ENCODE results near the gene PDE3B. TPM values are rescaled to one million over a fixed set of nuclear protein-coding genes. Genes with fewer than 3 reads are reported as not detected.
"Not testable (repeated sequence)": the region's sequence is repeated elsewhere in the genome, so short reads cannot be mapped to it uniquely, and the experiment has no call there.

PDE3B gene
- total and polyA plus RNA-seq, 7 experiments from 2014 or later, result 49.7 to 268 (median 139) TPM

- Mint-ChIP-seq H3K9me3 (peaks cover 0 to 19% (median 3%) of the 10 kb centered on the region in 11 donors), H3K36me3 (peaks cover 0 to 35% (median 13%) of the 10 kb centered on the region in 5 donors), H3K4me1 (peaks cover 18 to 41% (median 32%) of the 10 kb centered on the region in 7 donors), H3K4me3 (peak overlapping the region in 4 of 10 donors; percentile 9 to 48 (median 18)), H3K27ac (peak overlapping the region in 4 of 9 donors; percentile 29 to 78 (median 60))
- CTCF ChIA-PET; H3K27me3 Mint-ChIP-seq; H3K27me3 ChIP-seq (ENCODE audit: control insufficient read depth in 2 of 2, insufficient read depth in 2 of 2, low read length in 2 of 2); ATAC-seq; H3K36me3 ChIP-seq (ENCODE audit: control insufficient read depth in 2 of 3, insufficient read depth in 3 of 3, low read length in 3 of 3); H3K9me3 ChIP-seq (ENCODE audit: control insufficient read depth in 2 of 3, low read length in 3 of 3); H3K4me3 ChIP-seq (ENCODE audit: low read length); H3K27ac ChIP-seq (ENCODE audit: low read depth, low read length); POLR2A ChIA-PET; DNase-seq: not testable (repeated sequence)
- intact Hi-C loops (cut with micrococcal nuclease), result loop anchor here in 1 of 2 donors (2.0 kb wide), 1 partner anchor 15 kb away; no protein-coding TSS in a partner anchor
- H3K4me1 ChIP-seq (ENCODE audit: control insufficient read depth in 2 of 2, insufficient read depth in 2 of 2, low read length in 2 of 2), result peaks cover 16 to 20% of the 10 kb centered on the region in 2 donors
Observed at GRCh38 chr11:14715669-14716068, 72.1 kb downstream of the PDE3B start.

- no peaks in the 10 kb centered on the region for H3K36me3 ChIP-seq (ENCODE audit: control insufficient read depth in 2 of 3, insufficient read depth in 3 of 3, low read length in 3 of 3)
- no peak overlapping the region for H3K4me3 Mint-ChIP-seq
- H3K9me3 ChIP-seq (ENCODE audit: control insufficient read depth in 2 of 3, low read length in 3 of 3), result no peaks in the 10 kb centered on the region
- no peak for DNase-seq
- H3K27ac ChIP-seq (ENCODE audit: low read depth, low read length), result no peak overlapping the region
- peaks cover 27 to 47% (median 45%) of the 10 kb centered on the region in 7 donors for H3K4me1 Mint-ChIP-seq
- peaks cover 2 to 10% of the 10 kb centered on the region in 2 donors for H3K4me1 ChIP-seq (ENCODE audit: control insufficient read depth in 2 of 2, insufficient read depth in 2 of 2, low read length in 2 of 2)
- H3K27ac Mint-ChIP-seq, result peak overlapping the region in 2 of 9 donors; percentile 58 to 78
- intact Hi-C loops (cut with micrococcal nuclease), result no loop called here
- peaks cover 0 to 6% (median 0%) of the 10 kb centered on the region in 11 donors for H3K9me3 Mint-ChIP-seq
- peaks cover 0 to 27% (median 7%) of the 10 kb centered on the region in 5 donors for H3K36me3 Mint-ChIP-seq
- no peaks in the 10 kb centered on the region for H3K27me3 ChIP-seq (ENCODE audit: control insufficient read depth in 2 of 2, insufficient read depth in 2 of 2, low read length in 2 of 2)
- CTCF ChIA-PET, result interaction anchor here (1.2 kb wide), 1 partner anchor 184 kb away, joined by 3 read pairs; no protein-coding TSS in a partner anchor
- POLR2A ChIA-PET, result interaction anchor here (0.6 kb wide), 1 partner anchor 77 kb away, joined by 3 read pairs; no protein-coding TSS in a partner anchor
- H3K27me3 Mint-ChIP-seq, result no peaks in the 10 kb centered on the region
- H3K4me3 ChIP-seq (ENCODE audit: low read length), result no peak overlapping the region
- ATAC-seq, result no peak
Observed at GRCh38 chr11:14722496-14722895, 78.9 kb downstream of the PDE3B start.

GRCh38 chr11:14725150-14725549, 81.5 kb downstream of the PDE3B start:
- ChIA-PET CTCF (no interaction called here), POLR2A (no interaction called here)
- H3K4me3 Mint-ChIP-seq, result no peak overlapping the region
- H3K27ac Mint-ChIP-seq, result peak overlapping the region in 4 of 9 donors; percentile 56 to 77 (median 72)
- H3K4me3 ChIP-seq (ENCODE audit: low read length), result no peak overlapping the region
- H3K27me3 Mint-ChIP-seq, result no peaks in the 10 kb centered on the region
- H3K4me1 ChIP-seq (ENCODE audit: control insufficient read depth in 2 of 2, insufficient read depth in 2 of 2, low read length in 2 of 2), result peaks cover 10 to 14% of the 10 kb centered on the region in 2 donors
- no peak for DNase-seq
- ATAC-seq, result no peak
- intact Hi-C loops (cut with micrococcal nuclease), result loop anchor here in 1 of 2 donors (5.0 kb wide), 1 partner anchor 37 kb away; no protein-coding TSS in a partner anchor
- H3K27ac ChIP-seq (ENCODE audit: low read depth, low read length), result no peak overlapping the region
- no peaks in the 10 kb centered on the region for H3K36me3 ChIP-seq (ENCODE audit: control insufficient read depth in 2 of 3, insufficient read depth in 3 of 3, low read length in 3 of 3)
- peaks cover 41 to 70% (median 69%) of the 10 kb centered on the region in 7 donors for H3K4me1 Mint-ChIP-seq
- H3K9me3 ChIP-seq (ENCODE audit: control insufficient read depth in 2 of 3, low read length in 3 of 3), result no peaks in the 10 kb centered on the region
- peaks cover 0 to 34% (median 10%) of the 10 kb centered on the region in 5 donors for H3K36me3 Mint-ChIP-seq
- H3K9me3 Mint-ChIP-seq, result peaks cover 0 to 6% (median 0%) of the 10 kb centered on the region in 11 donors
- no peaks in the 10 kb centered on the region for H3K27me3 ChIP-seq (ENCODE audit: control insufficient read depth in 2 of 2, insufficient read depth in 2 of 2, low read length in 2 of 2)

- Histone ChIP-seq H3K27ac (ENCODE audit: low read depth, low read length) (peak overlapping the region; percentile 20), H3K27me3 (ENCODE audit: control insufficient read depth in 2 of 2, insufficient read depth in 2 of 2, low read length in 2 of 2) (no peaks in the 10 kb centered on the region), H3K4me3 (ENCODE audit: low read length) (no peak overlapping the region), H3K9me3 (ENCODE audit: control insufficient read depth in 2 of 3, low read length in 3 of 3) (no peaks in the 10 kb centered on the region), H3K4me1 (ENCODE audit: control insufficient read depth in 2 of 2, insufficient read depth in 2 of 2, low read length in 2 of 2) (peaks cover 10 to 14% of the 10 kb centered on the region in 2 donors), H3K36me3 (ENCODE audit: control insufficient read depth in 2 of 3, insufficient read depth in 3 of 3, low read length in 3 of 3) (no peaks in the 10 kb centered on the region)
- H3K36me3 Mint-ChIP-seq, result peaks cover 0 to 37% (median 17%) of the 10 kb centered on the region in 5 donors
- ChIA-PET CTCF (interaction anchor here (2.3 kb wide), 1 partner anchor 181 kb away, joined by 6 read pairs; no protein-coding TSS in a partner anchor), POLR2A (no interaction called here)
- H3K9me3 Mint-ChIP-seq, result peaks cover 0 to 6% (median 0%) of the 10 kb centered on the region in 11 donors
- DNase-seq (no peak), ATAC-seq (peak; percentile 41)
- H3K27me3 Mint-ChIP-seq, result no peaks in the 10 kb centered on the region
- H3K4me3 Mint-ChIP-seq, result peak overlapping the region in 4 of 10 donors; percentile 36 to 74 (median 50)
- peak overlapping the region in 6 of 9 donors; percentile 17 to 77 (median 46) for H3K27ac Mint-ChIP-seq
- intact Hi-C loops (cut with micrococcal nuclease), result loop anchor here in 1 of 2 donors (2.0 to 5.0 kb wide), 2 partner anchors 18 to 35 kb away; no protein-coding TSS in a partner anchor
- H3K4me1 Mint-ChIP-seq, result peaks cover 47 to 80% (median 73%) of the 10 kb centered on the region in 7 donors
Observed at GRCh38 chr11:14727215-14727614, 83.6 kb downstream of the PDE3B start.

- ATAC-seq, result no peak
- H3K4me1 Mint-ChIP-seq, result peaks cover 47 to 86% (median 73%) of the 10 kb centered on the region in 7 donors
Observed at GRCh38 chr11:14727746-14728145, 84.1 kb downstream of the PDE3B start.

GRCh38 chr11:14740539-14740938, 96.9 kb downstream of the PDE3B start:
- H3K27ac ChIP-seq (ENCODE audit: low read depth, low read length); H3K27me3 Mint-ChIP-seq; H3K36me3 ChIP-seq (ENCODE audit: control insufficient read depth in 2 of 3, insufficient read depth in 3 of 3, low read length in 3 of 3); DNase-seq; POLR2A ChIA-PET; ATAC-seq; H3K4me3 ChIP-seq (ENCODE audit: low read length); H3K27me3 ChIP-seq (ENCODE audit: control insufficient read depth in 2 of 2, insufficient read depth in 2 of 2, low read length in 2 of 2); intact Hi-C loops (cut with micrococcal nuclease); CTCF ChIA-PET: not testable (repeated sequence)
- Mint-ChIP-seq H3K27ac (peak overlapping the region in 7 of 9 donors; percentile 8 to 75 (median 58)), H3K4me1 (peaks cover 38 to 85% (median 71%) of the 10 kb centered on the region in 7 donors), H3K4me3 (peak overlapping the region in 6 of 10 donors; percentile 5 to 75 (median 43)), H3K36me3 (peaks cover 34 to 78% (median 58%) of the 10 kb centered on the region in 5 donors), H3K9me3 (peaks cover 0 to 58% (median 22%) of the 10 kb centered on the region in 11 donors)
- H3K4me1 ChIP-seq (ENCODE audit: control insufficient read depth in 2 of 2, insufficient read depth in 2 of 2, low read length in 2 of 2), result peaks cover 2 to 14% of the 10 kb centered on the region in 2 donors
- peaks cover 0 to 13% (median 0%) of the 10 kb centered on the region in 3 experiments for H3K9me3 ChIP-seq (ENCODE audit: control insufficient read depth in 2 of 3, low read length in 3 of 3)

More at GRCh38 chr11:14727746-14728145, 84.1 kb downstream of the PDE3B start:
- Histone ChIP-seq H3K4me1 (ENCODE audit: control insufficient read depth in 2 of 2, insufficient read depth in 2 of 2, low read length in 2 of 2) (peaks cover 10 to 14% of the 10 kb centered on the region in 2 donors), H3K9me3 (ENCODE audit: control insufficient read depth in 2 of 3, low read length in 3 of 3) (no peaks in the 10 kb centered on the region), H3K27ac (ENCODE audit: low read depth, low read length) (no peak overlapping the region), H3K4me3 (ENCODE audit: low read length) (no peak overlapping the region), H3K27me3 (ENCODE audit: control insufficient read depth in 2 of 2, insufficient read depth in 2 of 2, low read length in 2 of 2) (no peaks in the 10 kb centered on the region), H3K36me3 (ENCODE audit: control insufficient read depth in 2 of 3, insufficient read depth in 3 of 3, low read length in 3 of 3) (no peaks in the 10 kb centered on the region)
- Mint-ChIP-seq H3K27ac (peak overlapping the region in 8 of 9 donors; percentile 8 to 77 (median 53)), H3K9me3 (peaks cover 0 to 6% (median 0%) of the 10 kb centered on the region in 11 donors), H3K36me3 (peaks cover 0 to 39% (median 19%) of the 10 kb centered on the region in 5 donors), H3K27me3 (no peaks in the 10 kb centered on the region), H3K4me3 (peak overlapping the region in 4 of 10 donors; percentile 1 to 74 (median 50))
- DNase-seq, result no peak
- POLR2A ChIA-PET, result no interaction called here
- CTCF ChIA-PET, result interaction anchor here (2.3 kb wide), 1 partner anchor 180 kb away, joined by 6 read pairs; no protein-coding TSS in a partner anchor
- intact Hi-C loops (cut with micrococcal nuclease), result loop anchor here in 1 of 2 donors (2.0 to 5.0 kb wide), 2 partner anchors 19 to 35 kb away; no protein-coding TSS in a partner anchor
